H1 (cell line): Measurements from ENCODE around the gene SYNCRIP. TPM values are rescaled to one million over a fixed set of nuclear protein-coding genes. Genes with fewer than 3 reads are reported as not detected.
"Not testable (repeated sequence)": the region's sequence is repeated elsewhere in the genome, so short reads cannot be mapped to it uniquely, and the experiment has no call there.

Experiments used
- CTCF ChIA-PET: fragments of 300-600 bp; sonication (Branson Sonifier 250); formaldehyde crosslinking; loops from one replicate; lab custom pipeline; 2021; ENCODE audit not compliant: partially characterized antibody; lab: Charles Lee
- POLR2A ChIA-PET: fragments of 300-600 bp; sonication (Branson Sonifier 250); formaldehyde crosslinking; loops from one replicate; lab custom pipeline; 2021; ENCODE audit warnings: inconsistent platforms; ENCODE audit not compliant: partially characterized antibody; lab: Charles Lee
- DNase-seq, 2 experiments: peaks; one replicate each; pipeline versions ENCODE4 v3.0.0 to v3.0.0-alpha.2; 2010 to 2022; ENCODE audit warnings: low spot score in 2 of 2, low read depth in 1 of 2, mixed read lengths in 1 of 2
- FAIRE-seq: peaks from 2 replicates; lab custom pipeline; 2011; peaks lifted over from hg19 to GRCh38; lab: Jason Lieb, UNC
- H2AFZ ChIP-seq: 2 replicates; pipeline ENCODE4 v1.8.1; 2012; ENCODE audit warnings: low read length, inconsistent platforms
- H2AK5ac ChIP-seq: 2 replicates; pipeline ENCODE4 v1.6.1; 2013; ENCODE audit warnings: low read depth, low read length
- H2BK120ac ChIP-seq: replicated peaks from 2 replicates; pipeline ENCODE3; 2013; ENCODE audit warnings: low read depth, low read length, inconsistent platforms
- H2BK12ac ChIP-seq: 2 replicates; pipeline ENCODE4 v1.6.1; 2013; ENCODE audit warnings: low read depth, low read length
- H2BK15ac ChIP-seq: 2 replicates; pipeline ENCODE4 v1.6.1; 2013; ENCODE audit warnings: low read length
- H2BK20ac ChIP-seq: 2 replicates; pipeline ENCODE4 v1.6.1; 2013; ENCODE audit warnings: low read length
- H2BK5ac ChIP-seq: 2 replicates; pipeline ENCODE4 v1.6.1; 2013; ENCODE audit warnings: low read depth, low read length
- H3K14ac ChIP-seq: 2 replicates; pipeline ENCODE4 v1.6.1; 2013; ENCODE audit warnings: inconsistent platforms; ENCODE audit not compliant: insufficient read length
- H3K18ac ChIP-seq: 2 replicates; pipeline ENCODE4 v1.6.1; 2013; ENCODE audit warnings: low read length; ENCODE audit errors: extremely low read depth
- H3K23ac ChIP-seq: 2 replicates; pipeline ENCODE4 v1.6.1; 2013; ENCODE audit warnings: inconsistent platforms; ENCODE audit not compliant: insufficient read length
- H3K23me2 ChIP-seq: 2 replicates; pipeline ENCODE4 v1.6.1; 2013; ENCODE audit warnings: low read depth, low read length
- H3K27ac ChIP-seq: 2 replicates; pipeline ENCODE4 v1.6.1; 2011; ENCODE audit warnings: low read depth, low read length, inconsistent platforms
- H3K27me3 ChIP-seq, 4 experiments: replicated peaks in 1 of 4; 1 replicate in 1 of 4; 2 replicates in 3 of 4; pipeline versions ENCODE4 v1.6.1 to v1.8.1; 2011 to 2013; ENCODE audit warnings: low read length in 3 of 4, mild to moderate bottlenecking in 3 of 4, inconsistent platforms in 2 of 4, mixed read lengths in 2 of 4, moderate library complexity in 1 of 4; ENCODE audit not compliant: control insufficient read depth in 3 of 4, insufficient read depth in 3 of 4; ENCODE audit errors: extremely low read depth in 1 of 4
- H3K36me3 ChIP-seq, 4 experiments: 2 replicates each; pipeline versions ENCODE4 v1.6.1 to v1.8.1; 2011 to 2013; ENCODE audit warnings: mild to moderate bottlenecking in 4 of 4, low read length in 3 of 4, moderate library complexity in 2 of 4, control low read depth in 1 of 4, inconsistent platforms in 1 of 4; ENCODE audit not compliant: insufficient read depth in 4 of 4, control insufficient read depth in 2 of 4
- H3K4ac ChIP-seq: replicated peaks from 2 replicates; pipeline ENCODE3; 2013; ENCODE audit warnings: low read length, low read depth, mixed read lengths, inconsistent platforms; ENCODE audit not compliant: insufficient read length
- H3K4me1 ChIP-seq, 4 experiments: replicated peaks in 1 of 4; 1 replicate in 1 of 4; 2 replicates in 3 of 4; pipeline versions ENCODE4 v1.6.1 to v1.8.1; 2011 to 2013; ENCODE audit warnings: low read length in 3 of 4, inconsistent platforms in 2 of 4, mixed read lengths in 1 of 4; ENCODE audit not compliant: insufficient read depth in 4 of 4, control insufficient read depth in 3 of 4
- H3K4me2 ChIP-seq, 2 experiments: 2 replicates each; pipeline versions ENCODE4 v1.6.1 to v1.8.1; 2011 to 2013; ENCODE audit warnings: low read depth in 2 of 2, low read length in 2 of 2, control low read depth in 1 of 2, inconsistent platforms in 1 of 2, mild to moderate bottlenecking in 1 of 2; ENCODE audit not compliant: insufficient read depth in 1 of 2
- H3K4me3 ChIP-seq, 4 experiments: fragments of 200-600, 300-600 bp in 1 of 4; sonication (generic), shearing (Covaris generic), sonication (Bioruptor Twin) in 1 of 4; 2 replicates each; pipeline versions ENCODE4 v1.5.1 to v1.8.1; 2011 to 2016; ENCODE audit warnings: low read length in 4 of 4, low read depth in 3 of 4, control low read depth in 2 of 4, inconsistent platforms in 2 of 4, mild to moderate bottlenecking in 2 of 4, mixed read lengths in 1 of 4, moderate library complexity in 1 of 4; ENCODE audit not compliant: insufficient read depth in 2 of 4; ENCODE audit errors: extremely low read depth in 1 of 4
- H3K56ac ChIP-seq: replicated peaks from 2 replicates; pipeline ENCODE3; 2013; ENCODE audit warnings: low read depth, mild to moderate bottlenecking, mixed read lengths, low read length, inconsistent platforms; ENCODE audit not compliant: insufficient read length
- H3K79me1 ChIP-seq: 2 replicates; pipeline ENCODE4 v1.6.1; 2013; ENCODE audit warnings: low read depth, low read length, control low read depth
- H3K79me2 ChIP-seq, 2 experiments: 2 replicates each; pipeline versions ENCODE4 v1.6.1 to v1.8.1; 2012 to 2013; ENCODE audit warnings: low read length in 2 of 2, mild to moderate bottlenecking in 2 of 2, inconsistent platforms in 1 of 2; ENCODE audit not compliant: insufficient read depth in 2 of 2, control insufficient read depth in 1 of 2
- H3K9ac ChIP-seq, 4 experiments: replicated peaks in 1 of 4; 1 replicate in 1 of 4; 2 replicates in 3 of 4; pipeline versions ENCODE4 v1.6.1 to v1.8.1; 2011 to 2013; ENCODE audit warnings: low read depth in 3 of 4, low read length in 3 of 4, control low read depth in 2 of 4, mild to moderate bottlenecking in 2 of 4, moderate library complexity in 2 of 4, inconsistent platforms in 1 of 4; ENCODE audit errors: extremely low read depth in 1 of 4
- H3K9me3 ChIP-seq, 2 experiments: 2 replicates each; pipeline versions ENCODE4 v1.6.1 to v1.8.1; 2012 to 2013; ENCODE audit warnings: mild to moderate bottlenecking in 2 of 2, moderate library complexity in 2 of 2, control low read depth in 1 of 2, inconsistent platforms in 1 of 2, low read depth in 1 of 2, low read length in 1 of 2, mixed read lengths in 1 of 2; ENCODE audit not compliant: insufficient read depth in 2 of 2
- H4K20me1 ChIP-seq, 2 experiments: replicated peaks in 1 of 2; 2 replicates each; pipeline versions ENCODE3 to v1.8.1; 2011 to 2013; ENCODE audit warnings: inconsistent platforms in 2 of 2, low read length in 2 of 2, mild to moderate bottlenecking in 1 of 2; ENCODE audit not compliant: insufficient read depth in 2 of 2, control insufficient read depth in 1 of 2
- H4K5ac ChIP-seq: 2 replicates; pipeline ENCODE4 v1.6.1; 2013; ENCODE audit warnings: low read length, low read depth, mixed read lengths, inconsistent platforms; ENCODE audit not compliant: insufficient read length
- H4K8ac ChIP-seq: 2 replicates; pipeline ENCODE4 v1.8.0; 2013; ENCODE audit warnings: mild to moderate bottlenecking, moderate library complexity, low read length, inconsistent platforms; ENCODE audit not compliant: insufficient read depth; ENCODE audit errors: extremely low read depth
- H4K91ac ChIP-seq: replicated peaks from 2 replicates; pipeline ENCODE3; 2013; ENCODE audit warnings: low read length, mixed read lengths, inconsistent platforms; ENCODE audit not compliant: insufficient read length
- POLR2A ChIP-seq, 2 experiments: IDR thresholded peaks; 1 replicate in 1 of 2; 2 replicates in 1 of 2; pipeline ENCODE4 v1.6.1; 2011; ENCODE audit warnings: low read depth in 2 of 2, low read length in 2 of 2, mild to moderate bottlenecking in 2 of 2; ENCODE audit errors: control extremely low read depth in 1 of 2
- WGBS, 2 experiments: shearing (Covaris generic) in 1 of 2; methylation state at CpG; one replicate each; pipeline versions ENCODE4 v1.1.6 to v1.1.7; 2013 to 2015; ENCODE audit warnings: low lambda C conversion rate in 2 of 2, mixed read lengths in 2 of 2, inconsistent platforms in 1 of 2, low coverage in 1 of 2, missing lambda C conversion rate in 1 of 2; ENCODE audit not compliant: insufficient replicate concordance in 2 of 2, insufficient coverage in 1 of 2, insufficient read length in 1 of 2; ENCODE audit errors: extremely low coverage in 1 of 2, missing lambda C conversion rate in 1 of 2; 5-methylcytosine and 5-hydroxymethylcytosine counted together
- polyA plus RNA-seq, 7 experiments: library from polyadenylated mRNA; depleted of rRNA in 3 of 7; stranded (reverse) in 5 of 7; unstranded in 2 of 7; fragments of >200 nt in 5 of 7; fragments of 200-250 nt in 2 of 7; gene quantifications; 1 replicate in 5 of 7; 2 replicates in 1 of 7; 4 replicates in 1 of 7; pipeline versions ENCODE4 v1.2.1 to v1.2.3, GENCODE V29; 2011 to 2013; ENCODE audit warnings: missing spikeins in 2 of 7, mixed read lengths in 2 of 7
- total RNA-seq: library from RNA; stranded (reverse); fragmentation: NEBNext Ultra II Directional; extraction: Animal tissue kit (Norgen Biotek cat#: 25700); gene quantifications from 2 replicates; pipeline ENCODE4 v1.2.1, GENCODE V29; 2021

The SYNCRIP gene
- total and polyA plus RNA-seq, 2 of the 8 experiments (the other 6 are each of a cell fraction or from before 2014, with no cell fraction given): 16.8 to 219 TPM

DNA sequence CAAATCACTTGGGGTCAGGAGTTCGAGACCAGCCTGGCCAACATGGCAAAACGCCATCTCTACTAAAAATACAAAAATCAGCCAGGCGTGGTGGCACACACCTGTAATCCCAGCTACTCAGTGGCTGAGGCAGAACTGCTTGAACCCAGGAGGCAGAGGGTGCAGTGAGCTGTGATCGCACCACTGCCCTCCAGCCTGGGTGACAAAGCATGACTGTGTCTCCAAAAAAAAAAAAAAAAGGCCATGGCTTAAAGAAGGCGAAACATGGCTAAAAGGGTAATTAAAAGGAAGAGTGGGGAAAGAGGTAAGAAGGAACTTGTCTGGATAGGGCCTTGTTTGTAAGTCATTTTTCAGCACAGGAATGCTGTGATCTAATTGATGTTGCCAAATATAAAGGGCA, 11.6 kb downstream of the SYNCRIP start:
- CTCF ChIA-PET: interaction anchor here (0.6 to 2.1 kb wide), 2 partner anchors 10 to 31 kb away, joined by 3 to 6 read pairs; no protein-coding TSS in a partner anchor
- not testable (repeated sequence) for H4K8ac ChIP-seq, H3K23ac ChIP-seq, H3K18ac ChIP-seq
- WGBS, 2 experiments: 83% methylated on average over 5 of the region's 5 CpGs; no CpG with 5 or more reads in 1 of the 2 experiments
- 0 out of 3 replicates have a peak, but pooled peaks of 1 of the 2 experiments have one; percentile 30 for TF ChIP-seq POLR2A (IDR thresholded peaks at IDR 0.05; ENCODE audit: control extremely low read depth in 1 of 2, low read depth in 2 of 2, low read length in 2 of 2)
- TF ChIP-seq, all 59 proteins: peak for 1; not testable (repeated sequence) for 58
- not testable (repeated sequence) for H2BK120ac ChIP-seq, H2BK20ac ChIP-seq, FAIRE-seq, H3K14ac ChIP-seq, H3K4ac ChIP-seq, H3K9ac ChIP-seq, H2BK15ac ChIP-seq, DNase-seq, H2BK12ac ChIP-seq, H3K79me1 ChIP-seq, H3K27ac ChIP-seq, H4K91ac ChIP-seq, H2BK5ac ChIP-seq, H3K23me2 ChIP-seq, H4K5ac ChIP-seq, H3K9me3 ChIP-seq, H2AK5ac ChIP-seq, H3K4me3 ChIP-seq, H3K27me3 ChIP-seq, H2AFZ ChIP-seq, H3K4me1 ChIP-seq, H3K56ac ChIP-seq, H3K4me2 ChIP-seq
- H4K20me1 ChIP-seq: peaks cover 29 to 30% of the 10 kb centered on the region in 2 experiments
- peaks cover 22 to 96% of the 10 kb centered on the region in 2 experiments for H3K79me2 ChIP-seq
- H3K36me3 ChIP-seq: peaks cover 11 to 90% (median 71%) of the 10 kb centered on the region in 4 experiments
- POLR2A ChIA-PET: interaction anchor here (1.0 to 25.2 kb wide), 7 partner anchors 9 to 43 kb away, joined by 3 to 890 read pairs (median 6); partner anchors contain the start of gene SYNCRIP
